Epithelial cell of proximal tubule (primary cell): ENCODE data around the gene CSTF2T. TPM values are rescaled to one million over a fixed set of nuclear protein-coding genes. Genes with fewer than 3 reads are reported as not detected.

ENCODE experiments used
- DNase-seq: peaks from one replicate; pipeline ENCODE4 v3.0.0-alpha.2; 2011; ENCODE audit warnings: low read depth
- H3K4me3 ChIP-seq: 2 replicates; pipeline ENCODE4 v1.5.1; 2011; ENCODE audit warnings: low read depth, mild to moderate bottlenecking, low read length
- CTCF ChIP-seq: conservative IDR thresholded peaks from 2 replicates; pipeline ENCODE4 v1.5.1; 2012; ENCODE audit warnings: low read depth, mild to moderate bottlenecking, low read length
- total RNA-seq: library from RNA; depleted of rRNA; stranded (reverse); fragments of >200 nt; gene quantifications from 2 replicates; pipeline ENCODE4 v1.2.3, GENCODE V29; 2015

CSTF2T gene
- total RNA-seq, result 11.9 and 19.8 TPM in 2 replicates

- TF ChIP-seq CTCF, result no peak
- H3K4me3 ChIP-seq, result peak within 1 kb of the TSS; percentile 67
- DNase-seq, result peak; percentile 90
Observed at GRCh38 chr10:51699475-51700227, at the start of gene CSTF2T. Gene CSTF2T, minus strand, starts transcription at chr10:51699595. Its CDS starts 46 bp downstream, at chr10:51699549.

DNA sequence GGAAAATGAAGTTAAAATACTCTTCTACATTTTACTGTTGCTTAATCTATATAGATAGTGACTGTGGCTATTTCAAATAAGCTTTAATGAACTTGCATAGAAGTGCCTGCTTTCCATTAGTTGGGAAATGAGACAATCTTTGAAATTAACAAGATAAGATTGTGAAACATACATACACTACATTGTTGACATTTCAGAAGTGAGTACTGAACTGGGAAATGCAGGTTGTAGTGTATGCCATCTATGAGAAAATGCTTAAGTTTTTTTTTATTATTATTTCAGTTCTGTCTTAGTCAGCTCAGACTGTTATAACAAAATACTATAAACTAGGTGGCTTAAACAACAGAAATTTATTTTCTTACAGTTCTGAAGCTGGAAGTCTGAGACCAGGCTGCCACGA is 49.6 kb upstream of the CSTF2T start:
- no peak for TF ChIP-seq CTCF
- H3K4me3 ChIP-seq, result no peak overlapping the region
- DNase-seq, result no peak

DNA sequence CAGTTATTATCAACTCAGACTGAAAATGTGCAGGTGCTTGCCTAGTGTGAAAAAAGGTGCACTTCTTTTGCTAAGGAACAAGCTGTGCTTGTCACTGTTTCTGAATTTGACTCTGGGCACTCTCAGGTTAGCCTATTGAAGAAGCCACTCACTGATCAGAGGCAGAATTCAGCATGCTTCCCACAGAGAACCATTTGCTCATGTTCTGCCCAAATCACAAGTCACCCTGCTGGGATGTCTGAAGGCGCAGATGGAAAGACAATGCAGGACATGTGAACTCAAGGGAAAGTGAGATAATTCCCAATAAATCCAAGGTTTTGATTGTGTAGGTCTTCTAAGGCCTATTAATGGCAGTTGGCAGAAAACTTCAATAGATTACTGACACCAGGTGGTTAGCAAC is 47.8 kb upstream of the CSTF2T start:
- no peak for DNase-seq
- H3K4me3 ChIP-seq, result no peak overlapping the region
- TF ChIP-seq CTCF, result no peak

DNA sequence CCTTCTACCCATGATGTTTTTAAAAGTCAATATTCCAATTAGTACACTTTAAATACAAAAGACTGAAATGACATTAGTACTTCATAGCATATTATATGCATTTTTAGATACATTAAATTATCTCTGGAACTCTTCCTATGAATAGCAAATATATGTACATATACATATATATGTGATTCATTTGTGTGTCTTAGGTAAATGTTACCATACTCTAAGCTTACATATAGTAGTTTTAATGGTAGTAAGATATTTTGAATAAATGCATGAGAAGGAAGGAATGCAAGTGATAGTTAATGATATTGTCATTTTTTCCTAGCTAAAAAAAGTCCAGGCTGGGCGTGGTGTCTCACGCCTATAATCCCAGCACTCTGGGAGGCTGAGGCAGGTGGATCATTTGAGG is 46.0 kb upstream of the CSTF2T start:
- DNase-seq, result no peak
- H3K4me3 ChIP-seq, result no peak overlapping the region
- no peak for TF ChIP-seq CTCF

DNA sequence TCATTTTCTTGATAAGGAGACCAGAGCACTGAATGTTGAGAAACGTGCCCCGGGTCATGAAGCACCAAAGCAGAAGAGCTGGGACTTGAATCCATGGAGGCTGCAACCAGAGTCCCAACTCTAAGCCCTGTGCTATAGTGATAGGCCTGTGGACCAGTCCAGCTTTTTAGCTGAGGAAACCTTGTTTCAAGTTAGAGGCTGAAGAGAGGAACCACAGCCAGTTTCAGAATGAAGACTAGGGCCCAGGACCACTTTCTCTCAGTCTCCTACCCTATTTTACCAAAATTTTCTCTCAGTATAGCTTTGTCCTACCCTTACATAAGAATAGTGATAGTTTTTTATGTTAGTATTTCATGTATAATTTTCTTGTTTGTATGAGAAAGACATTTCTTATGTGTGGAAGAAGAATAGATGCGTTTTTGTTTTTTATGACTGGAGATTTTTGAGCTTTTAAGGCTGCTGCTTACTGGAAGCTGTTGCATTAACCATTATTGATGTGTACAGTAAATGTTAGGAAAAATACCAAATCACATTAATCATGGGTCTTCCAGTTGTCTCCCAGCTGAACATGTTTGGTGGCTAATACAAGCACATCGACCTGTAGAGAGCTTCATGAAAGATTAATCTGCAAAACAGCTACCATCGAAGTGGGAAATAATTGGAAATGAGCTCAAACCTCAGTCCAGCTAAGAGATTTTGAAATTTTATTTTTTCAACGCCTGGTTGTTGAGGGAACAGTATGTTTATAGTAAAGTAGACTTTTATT is 45.0 kb upstream of the CSTF2T start:
- H3K4me3 ChIP-seq, result no peak overlapping the region
- DNase-seq, result no peak
- no peak for TF ChIP-seq CTCF

- TF ChIP-seq CTCF, result no peak
Observed at GRCh38 chr10:51743146-51743545, 43.8 kb upstream of the CSTF2T start.

More at GRCh38 chr10:51743146-51743545, 43.8 kb upstream of the CSTF2T start:
- no peak overlapping the region for H3K4me3 ChIP-seq
- no peak for DNase-seq
